K562 (cell line): ENCODE data around the gene TARBP1. TPM values are rescaled to one million over a fixed set of nuclear protein-coding genes. Genes with fewer than 3 reads are reported as not detected.

Experiments used
- BHLHE40 ChIP-seq: IDR thresholded peaks from 2 replicates; pipeline ENCODE4 v1.6.1; 2011; ENCODE audit warnings: low read length, improper control_type of control experiment
- CHD1 ChIP-seq: fragments of 200-600 bp; sonication (generic); IDR thresholded peaks from one replicate; pipeline ENCODE4 v1.6.1; 2012; ENCODE audit warnings: mild to moderate bottlenecking, moderate library complexity, low read length, inconsistent platforms
- DDX20 ChIP-seq: fragments of 450-650 bp; IDR thresholded peaks from 2 replicates; pipeline ENCODE4 v1.6.1; 2016; ENCODE audit warnings: missing genetic modification characterization, low read depth, mild to moderate bottlenecking, missing compliant biosample characterization, moderate library complexity
- FOXP1 ChIP-seq: sonication (generic); formaldehyde crosslinking; IDR thresholded peaks from 2 replicates; pipeline ENCODE4 v1.8.0; 2022; ENCODE audit warnings: mild to moderate bottlenecking, missing genetic modification reagents
- GATA2 ChIP-seq: sonication (generic); formaldehyde crosslinking; IDR thresholded peaks from 2 replicates; pipeline ENCODE4 v1.4.0; 2020; ENCODE audit warnings: mild to moderate bottlenecking, missing genetic modification reagents
- HNRNPK ChIP-seq: fragments of 200-400 bp; formaldehyde crosslinking; IDR thresholded peaks from one replicate; pipeline ENCODE4 v1.6.1; 2018; ENCODE audit warnings: mild to moderate bottlenecking, low read depth, low read length; ENCODE audit not compliant: poor library complexity, severe bottlenecking
- KAT2B ChIP-seq: IDR thresholded peaks from one replicate; pipeline ENCODE4 v1.6.1; 2012; ENCODE audit warnings: low read depth, mild to moderate bottlenecking, control low read depth, inconsistent platforms, low read length, moderate library complexity
- KDM2B ChIP-seq: fragments of 250-450 bp; sonication (Bioruptor Pico); IDR thresholded peaks from 2 replicates; pipeline ENCODE4 v1.8.0; 2021; ENCODE audit warnings: mild to moderate bottlenecking, moderate library complexity
- SIX5 ChIP-seq, 2 experiments: IDR thresholded peaks; 2 replicates each; pipeline ENCODE4 v1.6.1; 2011; ENCODE audit warnings: low read length in 2 of 2, borderline replicate concordance in 1 of 2, low read depth in 1 of 2, mild to moderate bottlenecking in 1 of 2, moderate library complexity in 1 of 2; ENCODE audit not compliant: insufficient read depth in 1 of 2
- TCFL5 ChIP-seq: fragments of 250-450 bp; sonication (Bioruptor Pico); conservative IDR thresholded peaks from 2 replicates; pipeline ENCODE4 v1.6.1; 2021; ENCODE audit warnings: mild to moderate bottlenecking, moderate library complexity, matching md5 sums
- TOE1 ChIP-seq, 2 experiments: fragments of 450-650 bp in 1 of 2; sonication (generic) in 1 of 2; formaldehyde crosslinking in 1 of 2; IDR thresholded peaks; 2 replicates each; pipeline versions ENCODE4 v1.7.1 to v1.8.0; 2016 to 2022; ENCODE audit warnings: borderline replicate concordance in 2 of 2, mild to moderate bottlenecking in 2 of 2, antibody characterized with exemption in 1 of 2, inconsistent platforms in 1 of 2, low read depth in 1 of 2, missing genetic modification reagents in 1 of 2, moderate library complexity in 1 of 2
- ZBTB11 ChIP-seq, 3 experiments: fragments of 200-800 bp in 1 of 3; fragments of 250-450 bp in 1 of 3; fragments of 450-650 bp in 1 of 3; sonication (Bioruptor Pico) in 1 of 3; sonication (Bioruptor generic) in 1 of 3; formaldehyde crosslinking in 1 of 3; IDR thresholded peaks; 2 replicates each; pipeline versions ENCODE4 v1.6.1 to v1.8.0; 2016 to 2022; ENCODE audit warnings: mild to moderate bottlenecking in 2 of 3, missing genetic modification characterization in 2 of 3, missing compliant biosample characterization in 1 of 3, moderate library complexity in 1 of 3
- ZNF124 ChIP-seq: sonication (generic); formaldehyde crosslinking; IDR thresholded peaks from 2 replicates; pipeline ENCODE4 v1.8.1; 2022; ENCODE audit warnings: missing genetic modification reagents
- ZNF445 ChIP-seq: fragments of 250-450 bp; sonication (Bioruptor Pico); IDR thresholded peaks from 2 replicates; pipeline ENCODE4 v1.4.0; 2020; ENCODE audit warnings: low read depth, mild to moderate bottlenecking, moderate library complexity
- ZNF780A ChIP-seq: fragments of 250-450 bp; sonication (Bioruptor Pico); IDR thresholded peaks from 2 replicates; pipeline ENCODE4 v1.5.0; 2021; ENCODE audit warnings: mild to moderate bottlenecking
- polyA plus RNA-seq, 8 experiments: library from polyadenylated mRNA; depleted of rRNA in 4 of 8; stranded (reverse) in 5 of 8; unstranded in 3 of 8; fragments of >200 nt; fragmentation: Nextera tagmentation in 2 of 8; fragmentation: Illumina TruSeq in 1 of 8; extraction: Ambion mirVana in 2 of 8; extraction: Trizol in 1 of 8; gene quantifications; 2 replicates each; pipeline versions ENCODE4 v1.2.1 to v1.2.3, GENCODE V29; 2011 to 2014; ENCODE audit warnings: inconsistent platforms in 1 of 8, missing spikeins in 1 of 8
- total RNA-seq, 7 experiments: library from RNA; depleted of rRNA in 6 of 7; stranded (reverse); fragments of >200 nt in 6 of 7; fragmentation: Illumina TruSeq in 2 of 7; extraction: Trizol in 2 of 7; gene quantifications; 2 replicates each; pipeline versions ENCODE4 v1.2.1 to v1.2.3, GENCODE V29; 2011 to 2021; ENCODE audit warnings: low replicate concordance in 1 of 7
- TF ChIP-seq, protein P1 (sequence below), 2 experiments: fragments of 450-650 bp; conservative IDR thresholded peaks; 2 replicates each; pipeline ENCODE4 v1.6.1; 2017; ENCODE audit warnings: mild to moderate bottlenecking in 2 of 2, moderate library complexity in 2 of 2
- TF ChIP-seq, protein P2 (sequence below): fragments of 450-650 bp; IDR thresholded peaks from 2 replicates; pipeline ENCODE4 v1.6.1; 2016; ENCODE audit warnings: missing biosample characterization, missing genetic modification characterization
- TF ChIP-seq, protein P3 (sequence below): fragments of 450-650 bp; formaldehyde crosslinking; conservative IDR thresholded peaks from 2 replicates; pipeline ENCODE4 v1.4.0; 2022; ENCODE audit warnings: mild to moderate bottlenecking, missing genetic modification characterization
- TF ChIP-seq, protein P4 (sequence below): fragments of 250-450 bp; sonication (Bioruptor Pico); IDR thresholded peaks from 2 replicates; pipeline ENCODE4 v1.8.0; 2022; ENCODE audit warnings: moderate library complexity, mild to moderate bottlenecking, inconsistent platforms

The TARBP1 gene
- total and polyA plus RNA-seq, 9 of the 15 experiments (the other 6 are each of a cell fraction or from before 2014, with no cell fraction given): 8.8 to 48.0 (median 22.9) TPM

DNA sequence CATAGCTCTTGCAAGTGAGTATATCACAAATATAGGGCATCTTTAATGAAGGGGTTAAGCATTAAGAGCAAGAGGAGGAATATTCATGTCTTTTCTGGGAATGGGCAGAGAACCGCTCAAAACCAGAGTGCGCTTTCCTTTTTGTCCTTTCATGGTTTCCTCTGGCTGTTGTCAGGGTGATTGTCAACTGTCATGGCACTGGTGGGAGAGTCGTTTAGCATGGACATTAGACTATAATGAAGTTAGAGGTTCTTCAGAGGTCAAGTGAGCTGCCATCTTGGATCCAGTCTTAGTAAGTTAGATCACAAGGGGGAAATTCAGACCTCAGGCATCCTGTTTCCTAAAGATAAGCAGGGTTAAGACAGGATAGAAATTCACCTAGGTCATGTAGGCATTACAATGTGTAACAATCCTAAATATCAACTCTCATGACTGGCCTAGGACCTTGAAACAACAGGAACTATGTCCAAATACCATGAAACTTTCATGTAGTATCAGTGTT lies 117.8 kb downstream of the TARBP1 start (continued):
- TF ChIP-seq ZBTB11 (CRISPR knock-in tag; IDR thresholded peaks at IDR 0.05): peak in 1 of 3 experiments; percentile 68; a peak in 1 of 6 replicates
- TF ChIP-seq, protein P1, sequence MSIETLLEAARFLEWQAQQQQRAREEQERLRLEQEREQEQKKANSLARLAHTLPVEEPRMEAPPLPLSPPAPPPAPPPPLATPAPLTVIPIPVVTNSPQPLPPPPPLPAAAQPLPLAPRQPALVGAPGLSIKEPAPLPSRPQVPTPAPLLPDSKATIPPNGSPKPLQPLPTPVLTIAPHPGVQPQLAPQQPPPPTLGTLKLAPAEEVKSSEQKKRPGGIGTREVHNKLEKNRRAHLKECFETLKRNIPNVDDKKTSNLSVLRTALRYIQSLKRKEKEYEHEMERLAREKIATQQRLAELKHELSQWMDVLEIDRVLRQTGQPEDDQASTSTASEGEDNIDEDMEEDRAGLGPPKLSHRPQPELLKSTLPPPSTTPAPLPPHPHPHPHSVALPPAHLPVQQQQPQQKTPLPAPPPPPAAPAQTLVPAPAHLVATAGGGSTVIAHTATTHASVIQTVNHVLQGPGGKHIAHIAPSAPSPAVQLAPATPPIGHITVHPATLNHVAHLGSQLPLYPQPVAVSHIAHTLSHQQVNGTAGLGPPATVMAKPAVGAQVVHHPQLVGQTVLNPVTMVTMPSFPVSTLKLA (conservative IDR thresholded peaks at IDR 0.05): no peak
- no peak for TF ChIP-seq KDM2B (CRISPR knock-in tag)
- TF ChIP-seq, protein P2, sequence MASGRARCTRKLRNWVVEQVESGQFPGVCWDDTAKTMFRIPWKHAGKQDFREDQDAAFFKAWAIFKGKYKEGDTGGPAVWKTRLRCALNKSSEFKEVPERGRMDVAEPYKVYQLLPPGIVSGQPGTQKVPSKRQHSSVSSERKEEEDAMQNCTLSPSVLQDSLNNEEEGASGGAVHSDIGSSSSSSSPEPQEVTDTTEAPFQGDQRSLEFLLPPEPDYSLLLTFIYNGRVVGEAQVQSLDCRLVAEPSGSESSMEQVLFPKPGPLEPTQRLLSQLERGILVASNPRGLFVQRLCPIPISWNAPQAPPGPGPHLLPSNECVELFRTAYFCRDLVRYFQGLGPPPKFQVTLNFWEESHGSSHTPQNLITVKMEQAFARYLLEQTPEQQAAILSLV (tag): peak; percentile 77
- TF ChIP-seq ZNF445 (CRISPR knock-in tag): no peak
- no peak for TF ChIP-seq FOXP1 (CRISPR knock-in tag)
- TF ChIP-seq DDX20 (tag): peak; percentile 70
- TF ChIP-seq, protein P3, sequence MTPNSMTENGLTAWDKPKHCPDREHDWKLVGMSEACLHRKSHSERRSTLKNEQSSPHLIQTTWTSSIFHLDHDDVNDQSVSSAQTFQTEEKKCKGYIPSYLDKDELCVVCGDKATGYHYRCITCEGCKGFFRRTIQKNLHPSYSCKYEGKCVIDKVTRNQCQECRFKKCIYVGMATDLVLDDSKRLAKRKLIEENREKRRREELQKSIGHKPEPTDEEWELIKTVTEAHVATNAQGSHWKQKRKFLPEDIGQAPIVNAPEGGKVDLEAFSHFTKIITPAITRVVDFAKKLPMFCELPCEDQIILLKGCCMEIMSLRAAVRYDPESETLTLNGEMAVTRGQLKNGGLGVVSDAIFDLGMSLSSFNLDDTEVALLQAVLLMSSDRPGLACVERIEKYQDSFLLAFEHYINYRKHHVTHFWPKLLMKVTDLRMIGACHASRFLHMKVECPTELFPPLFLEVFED: peak; percentile 76; the same call in 1 of the 2 replicates
- peak; percentile 53; the same call in 1 of the 2 replicates for TF ChIP-seq TCFL5 (CRISPR knock-in tag)
- no peak for TF ChIP-seq ZNF124
- TF ChIP-seq, protein P4, sequence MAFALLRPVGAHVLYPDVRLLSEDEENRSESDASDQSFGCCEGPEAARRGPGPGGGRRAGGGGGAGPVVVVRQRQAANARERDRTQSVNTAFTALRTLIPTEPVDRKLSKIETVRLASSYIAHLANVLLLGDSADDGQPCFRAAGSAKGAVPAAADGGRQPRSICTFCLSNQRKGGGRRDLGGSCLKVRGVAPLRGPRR: peak; percentile 54; the same call in 1 of the 2 replicates
- no peak for TF ChIP-seq TOE1 (IDR thresholded peaks at IDR 0.05; ENCODE audit: borderline replicate concordance)
- TF ChIP-seq TOE1 (CRISPR knock-in tag; IDR thresholded peaks at IDR 0.05; ENCODE audit: borderline replicate concordance, low read depth): no peak
- TF ChIP-seq ZNF780A: no peak
- TF ChIP-seq SIX5 (IDR thresholded peaks at IDR 0.05; ENCODE audit: borderline replicate concordance in 1 of 2, insufficient read depth in 1 of 2, low read depth in 1 of 2, low read length in 2 of 2): no peak
- TF ChIP-seq CHD1: no peak
- TF ChIP-seq HNRNPK: no peak
- TF ChIP-seq BHLHE40: no peak
- no peak for TF ChIP-seq GATA2 (CRISPR knock-in tag)
- no peak for TF ChIP-seq KAT2B
